H9 (cell line): ENCODE measurements around the gene TMF1. TPM values are rescaled to one million over a fixed set of nuclear protein-coding genes. Genes with fewer than 3 reads are reported as not detected.

Experiments
- DNase-seq: peaks from one replicate; pipeline ENCODE4 v3.0.0-alpha.2; 2017
- H2AFZ ChIP-seq: one replicate; pipeline ENCODE4 v1.6.1; 2013; ENCODE audit warnings: mild to moderate bottlenecking, low read length, control low read depth, moderate library complexity
- H2AK5ac ChIP-seq: 2 replicates; pipeline ENCODE4 v1.6.1; 2013; ENCODE audit warnings: low read length, control low read depth, mixed read lengths; ENCODE audit not compliant: insufficient read length
- H2BK120ac ChIP-seq: one replicate; pipeline ENCODE4 v1.6.1; 2013; ENCODE audit warnings: low read depth, mild to moderate bottlenecking, low read length, control low read depth, inconsistent platforms; ENCODE audit not compliant: poor library complexity, severe bottlenecking
- H2BK12ac ChIP-seq: 2 replicates; pipeline ENCODE4 v1.6.1; 2013; ENCODE audit warnings: low read length, control low read depth, mixed read lengths, low read depth; ENCODE audit not compliant: insufficient read length
- H2BK15ac ChIP-seq: 2 replicates; pipeline ENCODE4 v1.6.1; 2013; ENCODE audit warnings: low read depth, low read length, control low read depth
- H2BK20ac ChIP-seq: one replicate; pipeline ENCODE4 v1.6.1; 2013; ENCODE audit warnings: low read depth, mild to moderate bottlenecking, low read length, control low read depth, inconsistent platforms; ENCODE audit not compliant: poor library complexity, severe bottlenecking
- H2BK5ac ChIP-seq: 2 replicates; pipeline ENCODE4 v1.6.1; 2013; ENCODE audit warnings: low read length, control low read depth, mixed read lengths; ENCODE audit not compliant: insufficient read length
- H3K14ac ChIP-seq: 2 replicates; pipeline ENCODE4 v1.6.1; 2013; ENCODE audit warnings: low read length, control low read depth; ENCODE audit not compliant: insufficient read depth
- H3K18ac ChIP-seq: 2 replicates; pipeline ENCODE4 v1.6.1; 2013; ENCODE audit warnings: low read depth, mild to moderate bottlenecking, mixed read lengths, low read length, control low read depth; ENCODE audit not compliant: insufficient read length
- H3K23ac ChIP-seq: 2 replicates; pipeline ENCODE4 v1.6.1; 2013; ENCODE audit warnings: low read length, control low read depth, mixed read lengths, low read depth; ENCODE audit not compliant: insufficient read length
- H3K23me2 ChIP-seq: 2 replicates; pipeline ENCODE4 v1.6.1; 2013; ENCODE audit warnings: low read depth, mild to moderate bottlenecking, mixed read lengths, low read length, control low read depth; ENCODE audit not compliant: insufficient read length, poor library complexity, severe bottlenecking
- H3K27ac ChIP-seq: 2 replicates; pipeline ENCODE4 v1.5.1; 2013; ENCODE audit warnings: low read length, control low read depth, mixed read lengths, low read depth; ENCODE audit not compliant: insufficient read length
- H3K27me3 ChIP-seq: 2 replicates; pipeline ENCODE4 v1.6.1; 2013; ENCODE audit warnings: low read length, control low read depth, inconsistent platforms; ENCODE audit not compliant: insufficient read depth
- H3K4ac ChIP-seq: 2 replicates; pipeline ENCODE4 v1.6.1; 2013; ENCODE audit warnings: low read depth, mild to moderate bottlenecking, control low read depth, inconsistent platforms, low read length, moderate library complexity
- H3K4me1 ChIP-seq: 2 replicates; pipeline ENCODE4 v1.6.1; 2013; ENCODE audit warnings: low read length, control low read depth, inconsistent platforms; ENCODE audit not compliant: insufficient read depth
- H3K4me2 ChIP-seq: 2 replicates; pipeline ENCODE4 v1.6.1; 2013; ENCODE audit warnings: low read length, control low read depth, mixed read lengths; ENCODE audit not compliant: insufficient read length, insufficient read depth
- H3K56ac ChIP-seq: 2 replicates; pipeline ENCODE4 v1.6.1; 2013; ENCODE audit warnings: low read depth, mild to moderate bottlenecking, mixed read lengths, low read length, control low read depth; ENCODE audit not compliant: insufficient read length
- H3K79me1 ChIP-seq: 2 replicates; pipeline ENCODE4 v1.6.1; 2013; ENCODE audit warnings: low read depth, mild to moderate bottlenecking, moderate library complexity, low read length, control low read depth, inconsistent platforms; ENCODE audit not compliant: insufficient read depth, poor library complexity, severe bottlenecking
- H3K79me2 ChIP-seq: 2 replicates; pipeline ENCODE4 v1.6.1; 2013; ENCODE audit warnings: low read length, control low read depth, inconsistent platforms; ENCODE audit not compliant: insufficient read depth
- H3K9ac ChIP-seq: 2 replicates; pipeline ENCODE4 v1.6.1; 2013; ENCODE audit warnings: low read length, control low read depth, mixed read lengths; ENCODE audit not compliant: insufficient read length; ENCODE audit errors: extremely low read depth
- H3K9me3 ChIP-seq: one replicate; pipeline ENCODE4 v1.6.1; 2013; ENCODE audit warnings: low read depth, low read length, inconsistent platforms; ENCODE audit not compliant: control insufficient read depth
- H3T11ph ChIP-seq: one replicate; pipeline ENCODE4 v1.6.1; 2013; ENCODE audit warnings: mild to moderate bottlenecking, low read length, control low read depth, inconsistent platforms
- H4K20me1 ChIP-seq: one replicate; pipeline ENCODE4 v1.6.1; 2013; ENCODE audit not compliant: control insufficient read depth, insufficient read length, insufficient read depth
- H4K5ac ChIP-seq: 2 replicates; pipeline ENCODE4 v1.6.1; 2013; ENCODE audit warnings: low read depth, mild to moderate bottlenecking, mixed read lengths, low read length, control low read depth; ENCODE audit not compliant: insufficient read length
- H4K8ac ChIP-seq: replicated peaks from 2 replicates; pipeline ENCODE4 v1.6.1; 2013; ENCODE audit warnings: low read length, control low read depth, mixed read lengths, low read depth; ENCODE audit not compliant: insufficient read length
- H4K91ac ChIP-seq: 2 replicates; pipeline ENCODE4 v1.6.1; 2013; ENCODE audit warnings: low read depth, mild to moderate bottlenecking, moderate library complexity, mixed read lengths, low read length, control low read depth; ENCODE audit not compliant: insufficient read length
- H3K27ac Mint-ChIP-seq, 3 experiments: 2 replicates in 2 of 3; 3 replicates in 1 of 3; pipeline ENCODE4 v1.8.0; 2020 to 2021; ENCODE audit warnings: mixed read lengths in 3 of 3, mild to moderate bottlenecking in 1 of 3, moderate library complexity in 1 of 3
- H3K27me3 Mint-ChIP-seq: 2 replicates; pipeline ENCODE4 v1.8.0; 2021; ENCODE audit warnings: low read depth, mild to moderate bottlenecking, moderate library complexity, mixed read lengths
- H3K36me3 Mint-ChIP-seq, 3 experiments: 2 replicates in 2 of 3; 3 replicates in 1 of 3; pipeline ENCODE4 v1.8.0; 2020 to 2021; ENCODE audit warnings: low read depth in 3 of 3, mixed read lengths in 3 of 3; ENCODE audit not compliant: insufficient read depth in 1 of 3
- H3K4me1 Mint-ChIP-seq, 2 experiments: 2 replicates each; pipeline ENCODE4 v1.8.0; 2020; ENCODE audit warnings: mixed read lengths in 2 of 2
- H3K4me3 Mint-ChIP-seq, 2 experiments: 2 replicates in 1 of 2; 3 replicates in 1 of 2; pipeline ENCODE4 v1.8.0; 2020 to 2021; ENCODE audit warnings: mild to moderate bottlenecking in 2 of 2, mixed read lengths in 2 of 2, moderate library complexity in 1 of 2
- H3K9me3 Mint-ChIP-seq, 2 experiments: 2 replicates in 1 of 2; 3 replicates in 1 of 2; pipeline ENCODE4 v1.8.0; 2020; ENCODE audit warnings: mild to moderate bottlenecking in 2 of 2, mixed read lengths in 2 of 2, moderate library complexity in 1 of 2
- WGBS: extraction: QIAGEN DNeasy Blood & Tissue Kit; methylation state at CpG from one replicate; pipeline ENCODE4 v1.1.7; 2013; ENCODE audit warnings: missing lambda C conversion rate, low lambda C conversion rate, mixed read lengths; ENCODE audit not compliant: insufficient read length; ENCODE audit errors: extremely low coverage; 5-methylcytosine and 5-hydroxymethylcytosine counted together
- total RNA-seq: library from RNA; stranded (reverse); gene quantifications from 2 replicates; pipeline ENCODE4 v1.2.1, GENCODE V29; 2021
- TF ChIP-seq, protein P1 (sequence below): fragments of 200-600 bp; sonication (generic); conservative IDR thresholded peaks from 3 replicates; pipeline ENCODE4 v1.8.0; 2021; ENCODE audit warnings: antibody characterized with exemption, mild to moderate bottlenecking

Gene TMF1
- total RNA-seq, 1 experiment from 2014 or later = 21.9 TPM

DNA sequence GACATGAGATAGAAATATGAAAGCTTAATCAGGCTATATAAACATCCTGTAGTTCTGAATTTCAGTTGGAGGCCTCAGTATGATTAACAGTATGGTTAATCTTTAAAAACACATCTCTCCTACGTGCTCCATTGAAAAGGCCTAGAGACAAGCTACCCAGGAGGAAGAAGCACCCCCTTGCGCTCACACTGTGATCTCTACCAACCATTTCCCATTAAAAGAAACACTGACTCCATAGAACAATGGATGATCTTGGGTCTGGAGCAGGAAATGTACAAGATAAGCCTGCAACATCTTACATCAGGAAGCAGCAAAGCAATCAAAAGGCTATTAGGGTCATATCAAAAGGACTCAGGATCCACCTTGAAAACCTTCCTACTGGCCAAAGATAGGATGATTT is 35.2 kb downstream of the TMF1 start:
- Histone ChIP-seq H2BK20ac (no peak overlapping the region), H3K23me2 (peaks cover 4% of the 10 kb centered on the region), H2BK15ac (no peak overlapping the region), H4K8ac (no peak overlapping the region), H3K4me1 (peaks cover 5% of the 10 kb centered on the region; the same call in 1 of the 2 replicates), H4K5ac (no peak overlapping the region), H3K18ac (no peak overlapping the region), H3K14ac (no peak overlapping the region), H2BK120ac (no peak overlapping the region), H3K9ac (no peak overlapping the region), H3K23ac (no peak overlapping the region), H3K9me3 (no peaks in the 10 kb centered on the region), H2BK12ac (no peak overlapping the region), H3K56ac (no peak overlapping the region), H2AFZ (no peak overlapping the region), H4K91ac (no peak overlapping the region), H3K4me2 (no peak overlapping the region), H3K27ac (no peak overlapping the region), H3K79me2 (no peaks in the 10 kb centered on the region), H2AK5ac (no peak overlapping the region), H3K4ac (no peak overlapping the region), H3K27me3 (no peaks in the 10 kb centered on the region), H2BK5ac (no peak overlapping the region), H4K20me1 (no peaks in the 10 kb centered on the region), H3T11ph (no peak overlapping the region), H3K79me1 (no peaks in the 10 kb centered on the region)
- DNase-seq = no peak
- Mint-ChIP-seq H3K36me3 (peaks cover 0 to 6% (median 4%) of the 10 kb centered on the region in 3 experiments; a peak in 3 of 7 replicates), H3K27me3 (no peaks in the 10 kb centered on the region), H3K4me1 (peaks cover 22% of the 10 kb centered on the region in 2 experiments), H3K9me3 (0 out of 5 replicates have a peak, but pooled peaks cover 0 to 3% of the 10 kb centered on the region in 2 experiments), H3K27ac (no peak overlapping the region), H3K4me3 (no peak overlapping the region)
- no CpG with 5 or more reads among the region's 2 CpGs for WGBS
- TF ChIP-seq, protein P1, sequence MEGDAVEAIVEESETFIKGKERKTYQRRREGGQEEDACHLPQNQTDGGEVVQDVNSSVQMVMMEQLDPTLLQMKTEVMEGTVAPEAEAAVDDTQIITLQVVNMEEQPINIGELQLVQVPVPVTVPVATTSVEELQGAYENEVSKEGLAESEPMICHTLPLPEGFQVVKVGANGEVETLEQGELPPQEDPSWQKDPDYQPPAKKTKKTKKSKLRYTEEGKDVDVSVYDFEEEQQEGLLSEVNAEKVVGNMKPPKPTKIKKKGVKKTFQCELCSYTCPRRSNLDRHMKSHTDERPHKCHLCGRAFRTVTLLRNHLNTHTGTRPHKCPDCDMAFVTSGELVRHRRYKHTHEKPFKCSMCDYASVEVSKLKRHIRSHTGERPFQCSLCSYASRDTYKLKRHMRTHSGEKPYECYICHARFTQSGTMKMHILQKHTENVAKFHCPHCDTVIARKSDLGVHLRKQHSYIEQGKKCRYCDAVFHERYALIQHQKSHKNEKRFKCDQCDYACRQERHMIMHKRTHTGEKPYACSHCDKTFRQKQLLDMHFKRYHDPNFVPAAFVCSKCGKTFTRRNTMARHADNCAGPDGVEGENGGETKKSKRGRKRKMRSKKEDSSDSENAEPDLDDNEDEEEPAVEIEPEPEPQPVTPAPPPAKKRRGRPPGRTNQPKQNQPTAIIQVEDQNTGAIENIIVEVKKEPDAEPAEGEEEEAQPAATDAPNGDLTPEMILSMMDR = no peak
